SKM-1 (cell line): Measurements from ENCODE around the gene OPN3.

ENCODE experiments used
- DNase-seq: peaks from one replicate; lab custom pipeline; 2025; ENCODE audit not compliant: unreplicated experiment; lab: John Stamatoyannopoulos, UW

The OPN3 gene

DNA sequence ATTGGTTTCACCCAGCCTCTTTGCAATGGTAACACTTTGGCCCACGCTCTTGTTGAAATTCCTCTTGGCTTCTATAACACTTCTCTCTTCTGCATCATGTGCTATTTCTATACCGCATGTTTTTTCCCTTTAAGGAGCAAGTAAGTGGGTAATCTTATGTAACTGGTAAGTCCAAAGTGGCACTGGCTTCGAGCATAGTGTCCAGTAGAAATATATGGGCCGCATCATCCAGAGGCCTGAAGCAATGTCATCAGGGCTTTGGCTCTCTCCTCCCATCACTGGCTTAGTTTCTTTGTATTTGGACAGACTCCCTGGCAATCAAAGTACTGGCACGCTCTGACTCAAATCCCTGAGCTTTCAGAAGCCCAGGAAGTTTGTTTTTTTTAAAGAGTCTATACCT lies 17.5 kb downstream of the OPN3 start:
- DNase-seq = no peak

DNA sequence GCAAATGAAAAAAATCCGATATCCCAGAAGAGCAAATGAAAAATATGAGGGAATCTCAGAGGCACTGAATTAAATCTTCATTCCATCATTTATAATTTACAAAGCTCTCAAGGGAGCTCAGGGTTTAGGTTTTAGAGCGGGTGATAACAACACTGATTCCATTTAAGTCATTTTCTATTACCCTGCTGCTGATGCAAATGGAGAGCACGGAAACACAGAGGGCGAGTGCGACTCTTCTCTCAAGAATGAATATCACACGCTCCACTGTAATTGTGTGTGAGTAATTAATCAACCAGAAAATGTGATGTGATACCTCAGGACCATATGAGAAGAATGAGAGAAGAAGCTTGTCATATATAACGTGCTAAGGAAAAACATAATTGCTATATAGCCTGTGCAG lies 22.7 kb downstream of the OPN3 start:
- no peak for DNase-seq

DNA sequence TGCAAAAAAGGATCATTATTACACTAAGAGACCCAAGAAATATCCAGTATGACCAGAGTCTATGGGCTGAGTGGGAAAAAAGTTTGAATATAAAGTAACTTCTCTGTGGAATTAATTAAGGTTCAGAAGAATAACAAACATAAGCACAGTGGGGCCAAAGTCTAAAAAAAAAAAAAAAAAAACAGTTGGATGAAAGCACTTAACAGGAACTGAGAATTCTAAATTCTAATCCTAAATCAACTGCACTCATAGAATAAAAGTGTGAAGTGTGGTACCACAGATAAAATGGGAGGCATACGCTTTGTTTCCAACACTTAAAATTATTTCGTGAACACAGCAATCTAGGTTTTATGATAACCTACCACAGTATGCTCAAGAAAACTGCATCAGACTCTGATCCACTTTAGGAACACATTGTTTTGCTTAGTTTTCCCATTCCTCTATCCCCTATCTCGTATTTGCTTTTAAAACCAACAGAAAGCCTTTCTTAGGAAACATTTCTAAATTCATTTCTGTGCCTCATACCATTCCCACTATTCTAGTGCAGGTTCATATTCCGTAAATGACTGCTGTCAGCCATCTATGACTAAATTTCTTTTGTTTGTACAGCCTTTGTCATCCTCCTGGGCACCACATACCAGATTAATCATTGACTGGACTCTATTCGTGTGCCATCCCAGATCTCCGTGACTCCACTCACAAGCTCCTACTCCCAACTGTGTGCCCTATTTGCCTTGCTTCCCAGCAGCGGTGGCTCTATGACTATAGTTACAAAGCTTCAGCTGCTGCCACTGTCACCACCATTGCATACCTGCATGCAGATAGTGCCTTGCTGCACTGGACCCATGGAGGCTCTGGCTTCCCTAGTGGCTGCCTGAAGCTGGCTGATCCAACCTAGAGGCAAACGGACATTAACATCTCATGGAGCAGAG lies 24.9 kb downstream of the OPN3 start:
- DNase-seq = no peak

DNA sequence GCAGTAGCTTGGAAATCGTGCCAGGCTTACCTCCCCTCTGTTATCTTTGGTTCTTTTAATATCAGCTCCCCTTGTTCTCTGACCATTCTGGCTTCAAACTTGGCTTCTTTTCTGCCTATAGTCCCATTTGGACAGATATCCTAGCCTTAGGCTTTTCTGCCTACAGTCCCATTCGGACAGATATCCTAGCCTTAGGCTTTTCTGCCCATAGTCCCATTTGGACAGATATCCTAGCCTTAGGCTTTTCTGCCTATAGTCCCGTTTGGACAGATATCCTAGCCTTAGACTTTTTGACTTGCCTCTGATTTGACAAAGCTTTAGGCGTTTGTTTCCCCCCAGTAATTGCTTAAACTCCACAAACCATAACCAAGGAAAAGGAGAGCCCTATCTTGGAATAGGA lies 25.6 kb downstream of the OPN3 start:
- no peak for DNase-seq

DNA sequence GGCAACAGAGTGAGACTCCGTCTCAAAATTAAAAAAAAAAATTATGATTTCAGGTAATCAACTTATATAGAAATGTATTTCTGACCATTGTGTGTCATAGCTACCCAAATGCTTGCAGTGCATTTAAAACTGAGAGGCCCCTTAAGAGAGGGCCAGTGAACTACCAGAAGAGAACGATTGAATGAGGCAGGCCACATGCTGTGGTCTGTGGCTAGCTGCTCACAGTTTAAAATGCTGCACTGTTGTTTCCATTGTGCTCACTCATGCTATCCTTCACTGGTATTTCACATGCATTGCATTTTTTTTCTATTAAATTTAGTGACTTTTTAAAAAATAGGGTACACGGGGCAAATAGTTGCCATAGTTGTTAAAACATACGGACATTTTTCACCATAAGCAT lies 26.0 kb downstream of the OPN3 start:
- no peak for DNase-seq

DNA sequence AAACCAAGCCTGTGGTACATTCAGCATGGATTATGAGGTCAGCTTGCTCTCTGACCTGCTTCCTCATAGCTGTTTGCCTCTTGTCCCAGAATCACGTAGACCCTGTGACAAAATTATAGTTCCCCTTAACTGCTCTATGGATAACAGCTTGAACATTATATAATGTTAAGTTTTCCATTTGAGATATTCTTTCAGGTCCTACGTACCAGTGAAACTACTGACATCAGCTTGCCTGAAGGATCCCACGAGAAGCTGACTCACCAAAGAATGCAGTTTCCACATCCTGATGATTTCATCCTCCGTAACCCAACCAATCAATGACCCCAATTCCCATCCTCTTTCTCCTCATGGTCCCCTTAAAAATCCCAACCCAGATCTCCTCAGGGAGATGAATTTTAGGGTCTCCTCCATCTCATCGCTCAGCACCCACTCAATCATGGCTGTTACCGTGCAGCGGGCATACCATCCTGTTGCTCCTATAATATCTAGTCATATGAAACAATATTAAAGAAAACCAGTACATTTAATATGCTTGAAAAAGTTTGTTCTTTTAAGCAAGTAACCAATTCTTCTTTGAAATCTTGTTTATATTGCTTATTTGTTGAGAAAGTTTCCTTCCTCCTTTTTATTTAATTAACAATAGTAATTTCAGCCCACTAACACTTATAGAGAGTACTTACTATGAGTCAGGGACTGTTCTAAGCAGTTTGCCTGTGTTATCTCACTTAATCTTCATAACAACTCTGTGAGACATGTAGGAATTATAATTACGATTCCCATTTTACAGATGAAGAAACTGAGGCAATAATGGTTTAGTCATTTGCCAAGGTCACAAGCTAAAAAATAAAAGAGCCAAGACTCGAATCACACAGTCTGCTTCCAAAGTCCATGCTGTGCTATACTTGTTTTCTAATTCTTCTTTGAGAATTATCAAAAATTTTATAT lies 27.4 kb downstream of the OPN3 start:
- DNase-seq = no peak

DNA sequence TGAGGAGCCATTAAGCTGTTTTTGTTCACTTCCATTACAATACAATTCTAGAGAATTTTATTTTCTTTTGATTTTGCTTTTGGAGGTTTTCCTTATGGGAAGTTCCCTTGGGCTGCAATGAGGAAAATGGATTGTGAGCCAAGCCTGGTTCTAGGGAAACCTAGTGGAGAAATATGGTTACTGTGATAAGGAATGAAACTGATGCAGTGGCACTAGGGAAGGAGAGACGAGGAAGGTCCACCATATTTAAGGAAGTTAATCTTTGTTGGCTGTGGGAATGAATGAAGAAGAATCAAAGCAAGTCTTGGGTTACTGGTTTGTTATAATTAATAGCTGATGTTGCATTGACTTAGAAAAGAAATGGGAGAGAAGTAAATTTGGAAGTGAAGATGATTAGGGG lies 28.4 kb downstream of the OPN3 start:
- no peak for DNase-seq

DNA sequence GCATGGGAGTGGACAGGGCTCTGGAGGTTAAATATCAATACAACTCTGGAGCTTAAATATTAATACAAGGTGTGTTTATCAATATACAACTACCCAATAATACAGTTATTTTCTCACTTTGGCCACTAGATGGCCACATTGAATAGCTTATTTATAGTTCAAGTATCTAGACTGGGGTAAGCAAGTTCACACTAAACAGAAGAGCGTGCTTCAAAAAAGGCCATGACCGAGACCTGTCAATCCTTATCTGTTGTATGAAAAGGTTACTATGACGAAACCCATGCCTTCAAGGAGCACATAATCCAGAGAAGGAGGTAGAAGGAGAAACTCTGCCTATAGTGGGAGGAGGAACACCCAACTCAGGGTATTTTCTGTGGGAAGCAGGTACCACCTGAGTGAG lies 29.1 kb downstream of the OPN3 start:
- DNase-seq = peak; percentile 53

DNA sequence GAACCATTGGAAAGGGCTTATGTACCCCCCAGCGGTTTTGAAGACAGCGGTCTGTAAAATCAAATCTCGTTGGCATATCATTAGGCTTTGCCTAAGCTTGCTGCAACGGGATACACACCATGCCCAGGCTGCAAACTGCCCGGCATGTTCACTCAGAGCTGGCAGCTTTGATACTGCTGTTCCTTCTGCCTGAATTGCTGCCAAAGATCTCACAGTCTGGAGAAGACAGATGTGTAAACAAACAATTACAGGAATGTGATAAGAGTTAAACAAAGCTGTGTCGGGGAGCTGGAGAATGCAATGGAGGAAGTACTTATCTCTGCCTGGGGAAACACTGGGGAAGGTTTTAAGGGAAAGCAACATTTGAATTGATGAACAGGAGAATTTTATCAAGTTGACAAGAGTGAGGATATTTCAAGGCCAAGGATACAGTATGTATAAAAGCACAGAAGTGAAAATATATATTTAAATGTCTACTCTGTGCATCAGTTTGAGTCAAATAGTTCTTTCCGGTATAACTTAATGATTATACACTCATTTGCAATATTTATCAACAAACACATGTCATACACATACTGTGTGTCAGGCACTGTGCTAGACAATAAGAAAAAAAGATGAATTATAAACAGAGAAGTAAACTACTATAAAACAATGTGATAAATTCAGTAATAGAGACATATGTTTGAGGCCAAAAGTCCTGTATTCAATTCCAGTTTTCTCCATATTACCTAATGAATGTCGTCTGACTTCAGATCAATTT lies 29.9 kb downstream of the OPN3 start:
- no peak for DNase-seq

DNA sequence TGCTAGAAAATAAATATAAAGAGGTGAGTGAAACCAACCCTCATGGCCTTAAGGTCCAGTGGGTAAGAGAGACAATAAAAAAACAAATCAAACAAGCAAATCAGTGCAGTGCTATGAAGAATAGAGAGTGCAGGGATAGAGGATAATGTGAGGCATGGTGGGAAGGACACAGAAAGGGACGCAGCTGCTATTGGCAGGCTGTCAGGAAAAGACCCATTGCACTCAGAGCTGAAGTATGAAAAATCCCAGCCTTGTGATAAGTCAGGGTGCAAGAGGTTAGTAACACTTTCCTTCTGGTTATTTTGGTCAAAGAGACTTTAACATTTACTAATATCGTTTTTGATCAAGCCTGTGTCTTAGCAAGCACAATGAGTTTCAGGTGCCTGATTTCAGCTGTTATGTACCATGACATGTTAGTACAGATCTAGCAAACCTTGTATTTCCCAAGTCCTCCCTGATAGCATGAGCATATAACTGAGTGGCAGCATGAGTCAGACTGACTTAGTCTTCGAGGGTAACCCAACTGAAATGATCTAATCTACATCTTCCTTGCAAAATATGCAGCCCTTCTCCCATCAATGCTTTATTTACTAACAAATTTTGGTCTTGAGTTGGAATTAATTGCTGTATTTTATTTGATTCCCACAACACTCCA lies 31.7 kb downstream of the OPN3 start:
- DNase-seq = no peak

DNA sequence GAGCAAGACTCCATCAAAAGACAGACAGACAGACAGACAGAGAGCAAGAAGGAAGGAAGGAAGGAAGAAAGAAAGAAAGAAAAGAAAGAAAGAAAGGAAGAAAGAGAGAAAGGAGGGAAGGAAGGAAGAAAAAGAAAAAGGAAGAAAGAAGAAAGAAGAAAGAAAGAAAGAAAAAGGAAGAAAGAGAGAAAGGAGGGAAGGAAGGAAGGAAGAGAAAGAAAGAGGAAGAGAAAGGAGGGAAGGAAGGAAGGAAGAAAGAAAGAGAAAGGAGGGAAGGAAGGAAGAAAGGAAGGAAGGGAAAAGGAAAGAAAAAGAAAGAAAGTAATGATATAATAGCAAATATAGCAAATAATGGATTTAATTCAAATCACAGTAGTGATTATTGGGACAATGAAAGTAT lies 32.7 kb downstream of the OPN3 start:
- no peak for DNase-seq

DNA sequence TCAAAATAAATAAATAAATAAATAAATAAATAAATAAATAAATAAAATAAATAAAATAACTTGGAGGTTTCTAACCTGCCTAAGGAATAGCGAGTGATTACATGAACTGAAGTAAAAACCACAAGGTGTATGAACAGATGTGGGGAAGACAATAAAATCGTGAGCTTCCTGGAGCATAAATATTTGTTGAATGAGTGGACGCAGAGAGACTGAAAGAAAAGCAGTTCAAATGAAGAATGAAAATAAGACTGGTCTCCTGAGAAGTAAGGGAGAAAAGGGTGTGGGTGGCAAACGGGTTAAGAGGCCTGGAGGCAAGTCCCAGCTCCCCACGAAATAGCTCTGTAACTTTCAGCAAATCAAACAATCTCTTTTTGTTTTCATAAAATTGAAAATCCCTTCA lies 33.6 kb downstream of the OPN3 start:
- DNase-seq = no peak

DNA sequence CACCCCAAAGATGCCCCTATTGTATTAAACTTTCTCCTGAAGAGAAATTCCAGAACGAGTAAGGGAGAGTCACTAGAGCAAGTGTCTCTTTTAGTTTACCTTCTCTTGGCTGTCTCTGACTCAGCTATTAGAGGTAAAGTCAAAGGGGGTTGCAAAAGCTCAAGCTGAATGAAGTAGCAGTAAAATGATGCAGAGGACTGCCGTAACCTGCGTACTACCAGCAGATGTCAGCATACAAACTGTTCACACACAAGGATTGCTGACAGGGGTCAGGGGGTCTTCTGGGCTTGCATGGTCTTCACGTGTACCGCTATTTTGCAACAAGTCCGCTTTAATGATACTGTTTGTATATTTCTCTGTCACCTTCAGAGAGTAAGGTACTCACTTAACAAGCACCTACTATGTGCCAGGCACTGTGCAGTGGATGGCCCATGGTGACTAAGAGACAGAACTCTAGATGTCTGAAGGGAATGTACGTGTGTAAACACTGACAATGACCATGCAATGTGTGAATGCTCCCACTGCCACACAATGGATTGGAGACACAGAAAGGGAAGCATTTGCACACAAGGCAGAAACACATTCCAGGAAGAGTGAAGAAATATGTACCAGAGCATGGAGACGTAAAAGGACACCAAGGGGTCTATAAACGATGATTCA lies 34.9 kb downstream of the OPN3 start:
- DNase-seq = peak; percentile 26

DNA sequence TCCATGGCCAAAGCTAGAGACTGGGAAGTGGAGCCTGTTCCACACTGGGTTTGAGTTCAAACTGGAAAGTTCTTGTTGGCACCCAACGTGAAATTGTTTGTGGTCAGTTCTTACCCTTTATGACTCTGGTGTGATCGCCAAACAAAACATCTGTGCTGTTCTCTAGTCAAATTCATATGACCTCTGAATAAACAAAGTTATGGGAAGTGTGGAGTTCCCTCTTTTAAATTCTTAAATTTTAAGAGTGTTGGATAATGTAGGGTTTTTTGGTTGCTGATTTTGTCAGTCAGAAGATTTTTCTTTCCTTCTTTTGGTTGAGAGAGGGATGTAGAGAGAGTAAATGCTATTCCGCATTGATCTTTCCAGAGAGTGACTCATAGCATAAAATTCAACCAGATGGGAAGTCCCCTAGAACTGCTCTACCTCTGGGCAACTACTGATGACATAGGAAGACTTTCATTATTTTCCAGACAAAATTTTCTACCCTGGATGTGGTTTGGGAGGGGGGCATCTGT lies 36.4 kb downstream of the OPN3 start:
- DNase-seq = no peak

DNA sequence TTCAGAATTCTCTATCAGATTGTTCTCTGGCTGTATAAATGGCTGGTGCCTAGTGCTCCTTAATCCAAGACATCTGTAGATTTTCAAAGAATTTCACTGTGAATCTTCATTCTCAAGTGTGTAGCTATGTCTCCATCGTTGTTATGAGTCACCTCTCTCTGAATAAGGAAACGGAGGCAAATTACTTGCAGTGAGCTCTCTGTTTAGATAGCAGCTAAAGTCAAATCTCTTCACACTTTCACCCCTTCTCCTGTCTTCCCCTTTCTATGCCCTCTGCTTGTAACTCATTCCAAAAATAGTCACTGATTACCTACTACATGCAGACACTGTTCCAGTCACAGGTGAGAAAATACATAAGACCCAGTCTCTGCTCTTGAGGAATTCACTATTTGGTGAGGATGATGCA lies 39.7 kb downstream of the OPN3 start:
- DNase-seq = no peak

DNA sequence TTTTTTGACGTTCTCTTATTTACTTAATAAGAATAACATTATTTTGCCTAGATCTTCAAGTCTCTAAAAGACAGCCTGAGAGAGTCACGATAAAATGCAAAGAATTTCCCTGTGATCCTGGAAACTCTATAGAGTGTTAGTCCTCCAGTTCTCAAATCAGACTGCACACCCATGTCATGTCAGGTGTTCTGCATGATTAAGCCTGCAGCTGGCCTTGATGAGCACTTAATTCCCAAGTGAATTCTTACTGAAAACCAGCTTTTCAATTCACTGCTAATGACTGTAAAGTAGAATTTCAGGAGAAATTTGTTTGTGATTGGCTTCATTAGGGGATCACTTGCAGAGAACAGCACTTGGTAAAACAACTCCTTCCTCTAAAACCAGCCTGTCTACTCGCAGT lies 41.9 kb downstream of the OPN3 start:
- no peak for DNase-seq

DNA sequence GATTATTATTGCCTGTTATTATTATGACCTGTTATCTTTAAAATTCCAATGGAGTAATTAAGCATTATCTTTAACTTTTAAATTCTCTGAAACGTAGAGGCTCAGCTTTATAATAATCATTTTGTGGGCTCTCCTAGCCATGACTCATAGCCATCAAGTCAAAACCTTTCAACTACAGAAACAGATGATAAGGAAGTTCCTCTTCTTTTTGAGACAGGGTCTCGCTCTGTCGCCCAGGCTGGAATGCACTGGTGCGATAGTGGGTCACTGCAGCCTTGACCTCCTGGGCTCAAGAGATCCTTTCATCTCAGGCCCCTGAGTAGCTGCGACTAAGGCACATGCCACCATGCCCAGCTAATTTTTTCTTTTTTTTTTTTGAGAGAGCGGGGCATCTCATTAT lies 43.5 kb downstream of the OPN3 start:
- DNase-seq = no peak

DNA sequence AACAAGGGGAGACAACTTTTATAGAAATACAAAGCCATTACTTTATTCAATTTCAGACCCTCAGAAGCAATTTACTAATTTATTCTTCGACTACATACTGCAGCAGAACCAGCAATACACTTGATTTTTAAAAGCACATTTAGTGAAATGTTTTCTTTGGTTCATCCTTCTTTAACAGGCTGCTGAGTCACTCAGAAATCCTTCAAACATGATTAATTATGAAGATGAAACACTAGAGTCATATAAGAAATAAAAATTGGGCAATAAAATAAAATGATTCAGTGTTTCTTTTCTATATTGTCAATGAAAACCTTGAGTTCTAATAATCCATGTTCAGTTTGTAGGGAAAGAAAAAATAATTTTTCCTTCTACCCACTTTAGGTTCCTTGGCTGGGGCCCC lies 47.0 kb downstream of the OPN3 start:
- DNase-seq = no peak

DNA sequence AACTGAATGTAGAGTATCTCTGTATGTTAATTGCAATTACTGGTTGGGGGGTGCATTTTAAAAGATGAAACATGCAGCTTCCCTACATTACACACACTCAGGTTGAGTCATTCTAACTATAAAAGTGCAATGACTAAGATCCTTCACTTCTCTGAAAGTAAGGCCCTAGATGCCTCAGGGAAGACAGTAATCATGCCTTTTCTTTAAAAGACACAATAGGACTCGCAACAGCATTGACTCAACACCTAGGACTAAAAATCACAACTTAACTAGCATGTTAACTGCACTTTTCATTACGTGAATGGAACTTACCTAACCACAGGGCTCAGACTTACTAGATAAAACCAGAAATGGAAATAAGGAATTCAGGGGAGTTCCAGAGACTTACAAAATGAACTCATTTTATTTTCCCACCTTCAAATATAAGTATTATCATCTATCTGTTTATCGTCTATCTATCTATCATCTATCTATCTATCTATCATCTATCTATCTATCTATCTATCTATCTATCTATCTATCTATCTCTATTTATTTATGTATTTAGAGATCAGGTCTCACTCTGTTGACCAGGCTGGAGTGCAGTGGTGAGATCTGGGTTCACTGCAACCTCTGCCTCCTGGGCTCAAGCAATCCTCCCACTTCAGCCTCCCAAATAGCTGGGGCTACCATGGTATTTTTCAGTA lies 47.8 kb downstream of the OPN3 start:
- no peak for DNase-seq
